ENCODE results near the gene FAM20B. TPM values are rescaled to one million over a fixed set of nuclear protein-coding genes. Genes with fewer than 3 reads are reported as not detected.

Gene FAM20B
- total RNA-seq, 4 donors from 2014 or later = 19.7 to 43.7 (median 32.6) TPM

DNA sequence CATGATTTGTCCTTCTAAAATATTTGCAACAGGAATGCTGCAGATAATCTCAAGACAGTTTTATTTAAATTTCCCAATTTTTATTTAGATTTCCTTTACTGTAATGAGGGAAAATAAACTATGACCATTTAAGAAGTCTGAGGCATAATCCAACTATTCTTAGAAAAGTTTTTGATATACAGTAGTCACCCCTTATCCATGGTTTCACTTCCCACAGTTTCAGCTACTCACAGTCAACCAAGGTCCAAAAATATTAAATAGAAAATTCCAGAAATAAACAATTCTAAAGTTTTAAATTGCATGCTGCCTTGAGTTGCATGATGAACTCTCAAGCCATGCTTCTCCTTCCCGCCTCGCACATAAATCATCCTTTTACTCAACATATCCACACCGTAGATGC is 89.5 kb downstream of the FAM20B start:
- in situ Hi-C loops (cut with MboI; ENCODE audit: low sequenced_read_pairs in 4 of 4) = loop anchor here in 1 of 4 donors (10.0 kb wide), 1 partner anchor 260 kb away; no protein-coding TSS in a partner anchor
- H3K4me3 ChIP-seq = no peak overlapping the region
- intact Hi-C loops (cut with DNase I; ENCODE audit: low total_unique reads) = no loop called here
- no peaks in the 10 kb centered on the region for H3K9me3 ChIP-seq
- TF ChIP-seq POLR2A (IDR thresholded peaks at IDR 0.05) = no peak
- TF ChIP-seq, protein P1, sequence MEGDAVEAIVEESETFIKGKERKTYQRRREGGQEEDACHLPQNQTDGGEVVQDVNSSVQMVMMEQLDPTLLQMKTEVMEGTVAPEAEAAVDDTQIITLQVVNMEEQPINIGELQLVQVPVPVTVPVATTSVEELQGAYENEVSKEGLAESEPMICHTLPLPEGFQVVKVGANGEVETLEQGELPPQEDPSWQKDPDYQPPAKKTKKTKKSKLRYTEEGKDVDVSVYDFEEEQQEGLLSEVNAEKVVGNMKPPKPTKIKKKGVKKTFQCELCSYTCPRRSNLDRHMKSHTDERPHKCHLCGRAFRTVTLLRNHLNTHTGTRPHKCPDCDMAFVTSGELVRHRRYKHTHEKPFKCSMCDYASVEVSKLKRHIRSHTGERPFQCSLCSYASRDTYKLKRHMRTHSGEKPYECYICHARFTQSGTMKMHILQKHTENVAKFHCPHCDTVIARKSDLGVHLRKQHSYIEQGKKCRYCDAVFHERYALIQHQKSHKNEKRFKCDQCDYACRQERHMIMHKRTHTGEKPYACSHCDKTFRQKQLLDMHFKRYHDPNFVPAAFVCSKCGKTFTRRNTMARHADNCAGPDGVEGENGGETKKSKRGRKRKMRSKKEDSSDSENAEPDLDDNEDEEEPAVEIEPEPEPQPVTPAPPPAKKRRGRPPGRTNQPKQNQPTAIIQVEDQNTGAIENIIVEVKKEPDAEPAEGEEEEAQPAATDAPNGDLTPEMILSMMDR (IDR thresholded peaks at IDR 0.05 in 4 of 5, conservative IDR thresholded peaks at IDR 0.05 in 1 of 5) = no peak
- H3K27me3 ChIP-seq = no peaks in the 10 kb centered on the region
- ATAC-seq (no peak), DNase-seq (no peak)
- no peak overlapping the region for H3K27ac ChIP-seq
- H3K36me3 ChIP-seq = peaks cover 0 to 51% of the 10 kb centered on the region in 2 donors
- no peaks in the 10 kb centered on the region for H3K4me1 ChIP-seq

DNA sequence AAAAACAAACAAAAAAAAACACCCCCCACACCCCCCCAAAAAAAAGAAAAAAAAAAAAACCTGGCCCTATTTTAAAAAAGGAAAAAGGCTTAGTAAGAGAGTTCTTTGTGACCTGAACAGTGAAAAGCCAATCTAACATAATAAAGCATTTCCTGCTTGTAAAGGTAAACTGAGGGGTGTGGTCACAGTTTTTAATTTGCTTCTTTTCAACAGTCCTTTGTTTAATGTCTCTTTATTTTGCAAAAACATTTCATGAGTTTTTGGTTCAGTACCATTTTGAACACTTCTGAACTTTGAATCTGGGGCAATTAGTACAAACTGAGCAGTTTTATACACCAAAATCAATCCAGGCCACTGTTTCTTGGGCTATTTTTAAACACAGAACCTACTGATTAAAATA is 93.8 kb downstream of the FAM20B start:
- peaks cover 0 to 28% of the 10 kb centered on the region in 2 donors for H3K36me3 ChIP-seq
- H3K9me3 ChIP-seq = no peaks in the 10 kb centered on the region
- no peaks in the 10 kb centered on the region for H3K4me1 ChIP-seq
- no peak overlapping the region for H3K4me3 ChIP-seq
- TF ChIP-seq, protein P1 (IDR thresholded peaks at IDR 0.05 in 4 of 5, conservative IDR thresholded peaks at IDR 0.05 in 1 of 5) = no peak
- no peak for TF ChIP-seq POLR2A (IDR thresholded peaks at IDR 0.05)
- no peak for DNase-seq
- no peak for ATAC-seq
- intact Hi-C loops (cut with DNase I; ENCODE audit: low total_unique reads) (no loop called here), in situ Hi-C loops (cut with MboI; ENCODE audit: low sequenced_read_pairs in 4 of 4) (loop anchor here in 1 of 4 donors (10.0 kb wide), 1 partner anchor 255 kb away; no protein-coding TSS in a partner anchor)
- H3K27me3 ChIP-seq = no peaks in the 10 kb centered on the region
- H3K27ac ChIP-seq = no peak overlapping the region

DNA sequence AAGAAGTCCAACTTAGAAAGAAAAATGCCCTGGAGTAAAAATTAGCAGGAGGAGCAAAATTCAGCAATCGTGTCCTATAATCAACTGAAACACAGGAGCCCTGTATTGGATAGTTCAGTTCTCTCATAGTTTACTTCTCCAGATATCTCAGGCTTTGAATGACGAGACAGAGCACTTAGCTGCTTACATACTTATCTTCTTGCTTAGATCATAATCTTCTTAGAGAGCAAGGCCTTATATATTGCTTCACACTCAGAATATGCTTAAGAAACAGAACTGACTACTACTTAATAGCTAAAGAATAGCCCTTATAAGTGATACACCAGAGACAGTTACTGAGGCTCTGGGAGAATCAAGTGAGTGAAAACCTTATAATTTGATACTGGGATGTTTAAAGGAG is 95.0 kb downstream of the FAM20B start:
- DNase-seq (no peak), ATAC-seq (no peak)
- no peak overlapping the region for H3K4me3 ChIP-seq
- no peaks in the 10 kb centered on the region for H3K9me3 ChIP-seq
- H3K27ac ChIP-seq = no peak overlapping the region
- no peaks in the 10 kb centered on the region for H3K4me1 ChIP-seq
- H3K27me3 ChIP-seq = no peaks in the 10 kb centered on the region
- H3K36me3 ChIP-seq = peaks cover 0 to 28% of the 10 kb centered on the region in 2 donors
- in situ Hi-C loops (cut with MboI; ENCODE audit: low sequenced_read_pairs in 4 of 4) (loop anchor here in 1 of 4 donors (5.0 kb wide), 1 partner anchor 77 kb away; no protein-coding TSS in a partner anchor), intact Hi-C loops (cut with DNase I; ENCODE audit: low total_unique reads) (loop anchor here (5.0 kb wide), 1 partner anchor 72 kb away; no protein-coding TSS in a partner anchor)
- TF ChIP-seq POLR2A (IDR thresholded peaks at IDR 0.05) = no peak
- TF ChIP-seq, protein P1 (IDR thresholded peaks at IDR 0.05 in 4 of 5, conservative IDR thresholded peaks at IDR 0.05 in 1 of 5) = no peak

DNA sequence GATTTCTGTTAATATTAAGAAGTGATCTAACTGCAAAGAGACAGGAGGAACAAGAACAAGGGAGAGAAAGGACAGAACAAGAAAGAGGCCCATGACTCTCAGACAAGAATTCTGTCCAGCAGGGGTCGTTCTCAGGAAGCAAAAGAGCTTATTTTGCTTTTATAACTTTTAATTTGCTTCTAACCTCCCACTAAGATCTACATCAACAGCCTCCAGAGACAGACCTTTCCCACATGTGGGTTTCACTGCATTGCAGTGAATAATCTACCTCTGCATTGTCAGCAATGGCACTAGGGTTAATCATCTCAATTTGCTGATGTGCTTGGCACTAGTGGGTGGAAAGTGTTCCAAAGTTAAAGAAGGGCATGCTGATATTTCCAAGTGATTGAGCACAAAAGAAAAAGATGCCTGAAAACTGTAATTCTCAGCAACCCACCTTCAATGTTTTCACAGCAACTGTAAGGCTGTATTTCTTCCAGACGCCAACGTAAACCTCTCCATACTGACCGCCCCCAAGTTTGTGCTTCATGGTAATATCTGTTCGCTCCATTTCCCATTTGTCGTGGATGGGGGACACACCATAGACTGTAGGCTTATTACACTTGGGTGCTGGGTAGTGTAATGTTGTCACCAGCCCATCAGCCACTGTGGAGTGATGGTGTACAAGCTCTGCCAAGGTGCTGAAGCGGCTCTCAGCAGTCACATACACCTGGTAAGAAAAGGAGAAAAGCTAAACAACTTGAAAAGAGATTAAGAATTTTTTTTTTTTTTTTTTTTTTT is 95.7 kb downstream of the FAM20B start:
- Histone ChIP-seq H3K9me3 (no peaks in the 10 kb centered on the region), H3K27me3 (no peaks in the 10 kb centered on the region), H3K36me3 (peaks cover 0 to 31% of the 10 kb centered on the region in 2 donors), H3K27ac (no peak overlapping the region), H3K4me1 (no peaks in the 10 kb centered on the region), H3K4me3 (no peak overlapping the region)
- ATAC-seq (peak in 1 of 2 donors; percentile 51), DNase-seq (no peak)
- in situ Hi-C loops (cut with MboI; ENCODE audit: low sequenced_read_pairs in 4 of 4) = loop anchor here in 1 of 4 donors (5.0 kb wide), 1 partner anchor 76 kb away; no protein-coding TSS in a partner anchor
- no peak for TF ChIP-seq POLR2A (IDR thresholded peaks at IDR 0.05)
- TF ChIP-seq, protein P1 (IDR thresholded peaks at IDR 0.05 in 4 of 5, conservative IDR thresholded peaks at IDR 0.05 in 1 of 5) = peak; percentile 44 to 60 (median 52)
- intact Hi-C loops (cut with DNase I; ENCODE audit: low total_unique reads) = loop anchor here (5.0 kb wide), 1 partner anchor 71 kb away; no protein-coding TSS in a partner anchor

Measured in gastrocnemius medialis (tissue), 4 donors.